Muscle layer of duodenum (tissue), 2 donors: ENCODE data around the gene SEMA7A.

Experiments used
- H3K27ac ChIP-seq: one replicate; pipeline ENCODE4 v1.7.0; 2013; ENCODE audit warnings: mild to moderate bottlenecking, low read length
- H3K27me3 ChIP-seq: one replicate; pipeline ENCODE4 v1.7.0; 2013; ENCODE audit warnings: low read depth, mild to moderate bottlenecking, control low read depth, low read length
- H3K36me3 ChIP-seq, 2 donors: one replicate each; pipeline ENCODE4 v1.7.0; 2013; ENCODE audit warnings: low read length in 2 of 2, control low read depth in 1 of 2, mild to moderate bottlenecking in 1 of 2; ENCODE audit not compliant: insufficient read depth in 2 of 2, control insufficient read depth in 1 of 2
- H3K4me1 ChIP-seq, 2 donors: one replicate each; pipeline ENCODE4 v1.7.0; 2013; ENCODE audit warnings: low read length in 2 of 2, mild to moderate bottlenecking in 2 of 2, control low read depth in 1 of 2, moderate library complexity in 1 of 2; ENCODE audit not compliant: insufficient read depth in 2 of 2, control insufficient read depth in 1 of 2
- H3K4me3 ChIP-seq, 2 donors: one replicate each; pipeline ENCODE4 v1.7.0; 2013; ENCODE audit warnings: low read length in 2 of 2, low read depth in 1 of 2, mild to moderate bottlenecking in 1 of 2
- H3K9me3 ChIP-seq, 2 donors: one replicate each; pipeline ENCODE4 v1.7.0; 2013; ENCODE audit warnings: low read length in 2 of 2, control low read depth in 1 of 2, mild to moderate bottlenecking in 1 of 2; ENCODE audit not compliant: control insufficient read depth in 1 of 2
- donor health status: healthy.

SEMA7A gene

GRCh38 chr15:74438206-74438605 lies 4.4 kb upstream of the SEMA7A start:
- Histone ChIP-seq H3K36me3 (no peaks in the 10 kb centered on the region), H3K9me3 (no peaks in the 10 kb centered on the region), H3K4me1 (peaks cover 0 to 10% of the 10 kb centered on the region in 2 donors), H3K4me3 (no peak overlapping the region), H3K27ac (no peak overlapping the region), H3K27me3 (no peaks in the 10 kb centered on the region)

- H3K4me1 ChIP-seq: peaks cover 0 to 29% of the 10 kb centered on the region in 2 donors
- H3K9me3 ChIP-seq: no peaks in the 10 kb centered on the region
- no peaks in the 10 kb centered on the region for H3K36me3 ChIP-seq
- peaks cover 14% of the 10 kb centered on the region for H3K27me3 ChIP-seq
- H3K27ac ChIP-seq: no peak overlapping the region
- H3K4me3 ChIP-seq: peak overlapping the region; percentile 46 to 83
These were observed 742 bp upstream of the SEMA7A start for GRCh38 chr15:74434263-74435136.

DNA sequence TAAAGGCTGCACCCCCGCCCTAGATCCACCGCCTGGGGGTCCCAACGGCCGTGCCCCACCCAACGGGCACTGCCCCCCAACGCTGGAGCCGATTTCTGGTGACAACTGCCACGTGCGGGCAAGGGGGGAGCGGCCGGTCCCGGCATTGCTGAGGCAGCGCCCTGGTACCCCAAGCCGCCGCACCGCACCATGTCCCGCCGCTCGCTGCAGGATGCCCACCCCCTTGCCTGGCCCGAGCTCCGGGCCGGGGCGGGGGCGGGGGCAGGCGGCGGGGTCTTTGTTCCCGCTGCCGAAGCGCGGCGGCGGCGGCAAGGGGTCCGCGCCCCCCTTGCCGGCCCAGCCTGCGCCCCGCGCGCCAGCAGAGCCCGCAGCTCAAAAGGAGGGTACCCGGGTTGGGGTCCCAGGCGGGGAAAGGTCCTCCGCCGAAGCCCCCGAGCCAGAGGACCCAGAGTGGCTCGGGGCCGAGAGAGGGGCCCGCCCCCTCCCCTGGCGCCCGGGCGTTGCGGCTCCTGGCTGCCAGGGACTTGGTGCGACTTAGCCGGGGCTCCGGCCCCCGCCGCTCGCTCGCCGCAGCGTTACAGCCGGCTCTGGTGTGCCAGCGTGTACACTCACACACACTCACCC lies 678 bp downstream of the SEMA7A start:
- H3K36me3 ChIP-seq: no peaks in the 10 kb centered on the region
- no peak overlapping the region for H3K27ac ChIP-seq
- no peaks in the 10 kb centered on the region for H3K9me3 ChIP-seq
- peak overlapping the region; percentile 33 to 83 for H3K4me3 ChIP-seq
- H3K4me1 ChIP-seq: peaks cover 4 to 29% of the 10 kb centered on the region in 2 donors
- H3K27me3 ChIP-seq: peaks cover 14% of the 10 kb centered on the region

GRCh38 chr15:74432271-74432967 lies 1.3 kb downstream of the SEMA7A start:
- H3K4me1 ChIP-seq: peaks cover 4 to 29% of the 10 kb centered on the region in 2 donors
- H3K4me3 ChIP-seq: peak overlapping the region in 1 of 2 donors; percentile 83
- H3K27ac ChIP-seq: no peak overlapping the region
- peaks cover 14% of the 10 kb centered on the region for H3K27me3 ChIP-seq
- H3K9me3 ChIP-seq: no peaks in the 10 kb centered on the region
- H3K36me3 ChIP-seq: no peaks in the 10 kb centered on the region

GRCh38 chr15:74431645-74432044 lies 2.1 kb downstream of the SEMA7A start:
- Histone ChIP-seq H3K9me3 (no peaks in the 10 kb centered on the region), H3K4me3 (peak overlapping the region in 1 of 2 donors; percentile 83), H3K4me1 (peaks cover 4 to 29% of the 10 kb centered on the region in 2 donors), H3K27ac (no peak overlapping the region), H3K27me3 (peaks cover 14% of the 10 kb centered on the region), H3K36me3 (no peaks in the 10 kb centered on the region)

- Histone ChIP-seq H3K27me3 (peaks cover 14% of the 10 kb centered on the region), H3K4me3 (no peak overlapping the region), H3K36me3 (no peaks in the 10 kb centered on the region), H3K4me1 (peaks cover 4 to 29% of the 10 kb centered on the region in 2 donors), H3K27ac (no peak overlapping the region), H3K9me3 (no peaks in the 10 kb centered on the region)
These were observed 2.6 kb downstream of the SEMA7A start for GRCh38 chr15:74431116-74431515.

DNA sequence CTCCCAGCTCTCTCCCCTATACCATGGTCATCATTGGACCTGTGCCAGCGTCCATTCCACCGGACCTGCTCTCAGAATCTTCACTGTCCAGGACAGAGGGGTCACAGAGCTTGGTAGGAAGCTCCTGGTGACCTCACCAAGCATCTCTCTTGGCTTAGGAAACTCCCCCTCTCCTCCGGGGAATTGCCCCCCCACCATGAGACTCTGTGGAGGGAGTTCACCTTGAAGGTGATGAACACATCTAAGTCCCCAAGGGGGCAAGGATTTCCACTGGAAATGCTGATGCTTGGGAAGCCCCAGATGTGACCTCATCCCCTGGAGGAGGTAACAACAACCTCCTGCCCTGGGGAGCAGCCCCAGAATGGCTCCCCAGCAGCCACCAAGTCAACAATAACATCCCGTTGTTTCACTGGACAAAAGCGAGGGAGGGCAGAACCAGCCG lies 3.2 kb downstream of the SEMA7A start:
- Histone ChIP-seq H3K27me3 (peaks cover 14% of the 10 kb centered on the region), H3K27ac (no peak overlapping the region), H3K9me3 (no peaks in the 10 kb centered on the region), H3K36me3 (no peaks in the 10 kb centered on the region), H3K4me3 (no peak overlapping the region), H3K4me1 (peaks cover 4 to 29% of the 10 kb centered on the region in 2 donors)

- Histone ChIP-seq H3K36me3 (no peaks in the 10 kb centered on the region), H3K4me3 (no peak overlapping the region), H3K4me1 (peaks cover 4 to 29% of the 10 kb centered on the region in 2 donors), H3K27me3 (peaks cover 14% of the 10 kb centered on the region), H3K9me3 (no peaks in the 10 kb centered on the region), H3K27ac (no peak overlapping the region)
These were observed 3.9 kb downstream of the SEMA7A start for GRCh38 chr15:74429781-74430400.

DNA sequence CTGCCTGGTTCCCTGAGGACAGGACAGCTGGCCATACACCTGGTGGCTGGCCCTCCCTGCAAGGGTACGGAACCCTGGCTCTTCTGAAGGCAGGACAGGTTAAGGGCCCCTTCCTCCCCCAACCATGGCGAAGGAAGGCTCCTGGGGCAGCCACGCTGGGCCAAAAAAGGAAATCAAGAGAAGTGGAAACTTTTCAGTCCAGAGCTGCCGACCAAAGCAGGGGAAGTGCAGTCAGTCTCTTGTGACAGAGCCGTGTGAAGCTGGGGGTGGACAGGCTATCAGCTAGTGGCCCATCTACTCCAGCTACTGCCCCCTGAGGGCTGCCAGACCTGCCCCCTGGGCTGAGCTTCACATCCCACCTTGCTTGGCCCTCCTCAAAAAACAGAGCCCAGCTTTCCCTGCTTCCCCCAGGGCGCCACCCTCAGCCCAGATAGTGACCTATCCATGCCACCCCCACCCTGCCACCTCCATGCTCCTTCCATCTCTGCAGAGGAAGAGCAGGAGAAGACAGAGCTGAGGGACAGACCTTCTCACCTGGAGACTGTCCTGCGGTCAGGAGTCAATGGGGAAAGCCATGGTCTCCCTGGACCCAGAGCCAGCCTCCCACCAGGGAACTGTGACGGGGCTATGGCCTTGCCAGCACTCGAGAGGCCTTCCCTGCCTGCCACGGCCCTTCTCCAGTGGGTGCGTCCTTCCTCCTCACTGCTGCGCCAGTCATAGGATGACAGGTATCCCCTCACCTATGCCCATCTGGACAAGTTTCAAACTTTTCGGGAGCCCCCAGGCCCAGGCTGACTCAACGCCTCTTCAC lies 4.6 kb downstream of the SEMA7A start:
- Histone ChIP-seq H3K4me1 (peaks cover 4 to 23% of the 10 kb centered on the region in 2 donors), H3K4me3 (no peak overlapping the region), H3K36me3 (no peaks in the 10 kb centered on the region), H3K27me3 (peaks cover 14% of the 10 kb centered on the region), H3K9me3 (no peaks in the 10 kb centered on the region), H3K27ac (no peak overlapping the region)

GRCh38 chr15:74428442-74428787 lies 5.3 kb downstream of the SEMA7A start:
- H3K27ac ChIP-seq: no peak overlapping the region
- no peak overlapping the region for H3K4me3 ChIP-seq
- no peaks in the 10 kb centered on the region for H3K9me3 ChIP-seq
- H3K36me3 ChIP-seq: no peaks in the 10 kb centered on the region
- peaks cover 14% of the 10 kb centered on the region for H3K27me3 ChIP-seq
- H3K4me1 ChIP-seq: peaks cover 4 to 20% of the 10 kb centered on the region in 2 donors
